Neuronal stem cell (in vitro differentiated cells): ENCODE results near the gene TMEM171.

Source experiments
- DNase-seq: peaks from one replicate; pipeline ENCODE4 v3.0.0-alpha.2; 2013; ENCODE audit warnings: low spot score
- H2AFZ ChIP-seq: one replicate; pipeline ENCODE4 v1.6.1; 2013; ENCODE audit warnings: mild to moderate bottlenecking, low read length, inconsistent platforms
- H2AK5ac ChIP-seq: 2 replicates; pipeline ENCODE4 v1.6.1; 2013; ENCODE audit warnings: low read depth, mild to moderate bottlenecking, inconsistent platforms, low read length, moderate library complexity, mixed read lengths
- H2BK120ac ChIP-seq: 2 replicates; pipeline ENCODE4 v1.6.1; 2013; ENCODE audit warnings: low read depth, mild to moderate bottlenecking, inconsistent platforms, low read length, moderate library complexity, mixed read lengths
- H2BK12ac ChIP-seq: one replicate; pipeline ENCODE4 v1.6.1; 2013; ENCODE audit warnings: low read length, inconsistent platforms
- H2BK15ac ChIP-seq: 2 replicates; pipeline ENCODE4 v1.6.1; 2013; ENCODE audit warnings: mild to moderate bottlenecking, low read length, inconsistent platforms, mixed read lengths
- H2BK5ac ChIP-seq: one replicate; pipeline ENCODE4 v1.6.1; 2013; ENCODE audit warnings: inconsistent platforms, mild to moderate bottlenecking, low read length, moderate library complexity
- H3K14ac ChIP-seq: one replicate; pipeline ENCODE4 v1.6.1; 2013; ENCODE audit warnings: low read length, inconsistent platforms
- H3K18ac ChIP-seq: 2 replicates; pipeline ENCODE4 v1.6.1; 2013; ENCODE audit warnings: low read length, inconsistent platforms
- H3K23ac ChIP-seq: 2 replicates; pipeline ENCODE4 v1.6.1; 2013; ENCODE audit warnings: low read depth, mild to moderate bottlenecking, mixed read lengths, low read length, inconsistent platforms; ENCODE audit not compliant: poor library complexity
- H3K27ac ChIP-seq: replicated peaks from 3 replicates; pipeline ENCODE4 v1.5.1; 2013; ENCODE audit warnings: low read length, inconsistent platforms
- H3K27me3 ChIP-seq, 3 experiments: 2 replicates each; pipeline ENCODE4 v1.6.1; 2013; ENCODE audit warnings: low read length in 3 of 3, mild to moderate bottlenecking in 2 of 3, inconsistent platforms in 1 of 3, low read depth in 1 of 3, mixed read lengths in 1 of 3, moderate library complexity in 1 of 3; ENCODE audit not compliant: control insufficient read depth in 3 of 3, insufficient read depth in 3 of 3
- H3K36me3 ChIP-seq, 2 donors: replicated peaks in 1 of 2; 2 replicates each; pipeline ENCODE4 v1.6.1; 2013; ENCODE audit warnings: low read length in 2 of 2; ENCODE audit not compliant: control insufficient read depth in 2 of 2, insufficient read depth in 2 of 2
- H3K4ac ChIP-seq: 2 replicates; pipeline ENCODE4 v1.6.1; 2013; ENCODE audit warnings: inconsistent platforms, mild to moderate bottlenecking, low read length, moderate library complexity
- H3K4me1 ChIP-seq, 2 donors: 1 replicate in 1 of 2; 2 replicates in 1 of 2; pipeline ENCODE4 v1.6.1; 2013; ENCODE audit warnings: low read length in 2 of 2, low read depth in 1 of 2; ENCODE audit not compliant: control insufficient read depth in 2 of 2, insufficient read depth in 1 of 2
- H3K4me2 ChIP-seq: one replicate; pipeline ENCODE4 v1.6.1; 2013; ENCODE audit warnings: mild to moderate bottlenecking, low read length, inconsistent platforms; ENCODE audit not compliant: insufficient read depth, poor library complexity, severe bottlenecking
- H3K4me3 ChIP-seq, 2 donors: 2 replicates each; pipeline ENCODE4 v1.5.1; 2013; ENCODE audit warnings: low read length in 2 of 2, mild to moderate bottlenecking in 2 of 2, inconsistent platforms in 1 of 2, moderate library complexity in 1 of 2
- H3K79me1 ChIP-seq: one replicate; pipeline ENCODE4 v1.6.1; 2013; ENCODE audit warnings: low read depth, mild to moderate bottlenecking, inconsistent platforms, low read length, moderate library complexity
- H3K9ac ChIP-seq: one replicate; pipeline ENCODE4 v1.6.1; 2013; ENCODE audit warnings: mild to moderate bottlenecking, low read depth, low read length, inconsistent platforms; ENCODE audit not compliant: poor library complexity
- H3K9me3 ChIP-seq, 2 donors: replicated peaks in 1 of 2; 2 replicates each; pipeline versions ENCODE3 to v1.6.1; 2013; ENCODE audit warnings: low read length in 2 of 2, mild to moderate bottlenecking in 2 of 2, inconsistent platforms in 1 of 2, low read depth in 1 of 2, mixed read lengths in 1 of 2, moderate library complexity in 1 of 2; ENCODE audit not compliant: control insufficient read depth in 2 of 2, insufficient read depth in 1 of 2
- H4K8ac ChIP-seq: one replicate; pipeline ENCODE4 v1.6.1; 2013; ENCODE audit warnings: low read depth, mild to moderate bottlenecking, inconsistent platforms, low read length, moderate library complexity
- H4K91ac ChIP-seq: one replicate; pipeline ENCODE4 v1.6.1; 2013; ENCODE audit warnings: low read length, low read depth, mild to moderate bottlenecking, inconsistent platforms; ENCODE audit not compliant: poor library complexity
- WGBS, 2 donors: extraction: QIAGEN DNeasy Blood & Tissue Kit; methylation state at CpG; one replicate each; pipeline ENCODE4 v1.1.7; 2013; ENCODE audit warnings: missing lambda C conversion rate in 2 of 2, mixed read lengths in 1 of 2; ENCODE audit not compliant: insufficient read length in 2 of 2, insufficient replicate concordance in 1 of 2; ENCODE audit errors: extremely low coverage in 2 of 2; 5-methylcytosine and 5-hydroxymethylcytosine counted together

The TMEM171 gene

DNA sequence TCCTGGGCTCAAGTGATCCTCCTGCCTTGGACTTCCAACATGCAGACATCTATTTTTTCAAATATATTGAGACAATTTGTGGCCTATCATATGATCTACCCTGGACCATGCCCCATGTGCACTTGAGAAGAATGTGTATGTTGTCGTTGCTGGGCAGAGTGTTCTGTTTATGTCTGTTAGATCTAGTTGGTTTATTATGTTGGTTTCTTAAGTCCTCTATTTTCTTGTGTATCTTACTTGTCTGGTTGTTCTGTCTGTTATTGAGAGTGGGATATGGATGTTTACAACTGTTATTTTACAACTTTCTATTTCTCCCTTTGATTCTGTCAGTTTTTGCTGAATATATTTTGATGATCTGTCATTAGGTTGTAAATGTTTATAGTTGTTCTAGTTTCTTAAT is 10.2 kb upstream of the TMEM171 start:
- Histone ChIP-seq H4K91ac (no peak overlapping the region), H3K4me3 (no peak overlapping the region), H4K8ac (no peak overlapping the region), H2BK120ac (no peak overlapping the region), H3K9ac (no peak overlapping the region), H2BK5ac (no peak overlapping the region), H3K27me3 (peaks cover 0 to 36% (median 0%) of the 10 kb centered on the region in 3 experiments), H3K4ac (no peak overlapping the region), H3K14ac (no peak overlapping the region), H3K27ac (no peak overlapping the region), H3K79me1 (no peaks in the 10 kb centered on the region), H3K9me3 (no peaks in the 10 kb centered on the region), H3K23ac (no peak overlapping the region), H3K4me2 (no peak overlapping the region), H3K4me1 (no peaks in the 10 kb centered on the region), H2BK12ac (no peak overlapping the region), H2AK5ac (no peak overlapping the region), H2AFZ (no peak overlapping the region), H3K36me3 (no peaks in the 10 kb centered on the region), H3K18ac (no peak overlapping the region), H2BK15ac (no peak overlapping the region)
- no peak for DNase-seq
- no CpG with 5 or more reads among the region's 1 CpG for WGBS, 2 donors

DNA sequence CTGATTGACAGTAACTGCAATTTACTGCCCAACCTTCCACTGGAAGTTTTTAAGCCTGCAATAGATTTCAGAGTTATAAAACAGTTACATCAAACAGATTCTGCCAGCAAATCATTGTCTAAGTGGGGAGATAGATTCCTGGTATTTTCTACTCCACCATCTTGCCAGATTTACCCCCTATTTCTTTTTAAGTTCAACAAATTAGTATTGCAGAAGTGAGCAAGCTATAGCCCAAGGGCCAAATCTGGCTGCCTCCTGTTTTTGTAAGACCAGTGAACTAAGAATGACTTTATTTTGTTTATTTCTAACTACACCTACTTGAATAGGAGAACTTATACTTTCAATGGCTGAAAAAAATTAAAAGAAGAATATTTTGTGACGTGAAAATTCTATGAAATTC is 8.8 kb upstream of the TMEM171 start:
- no peak overlapping the region for H2BK120ac ChIP-seq
- H4K8ac ChIP-seq, result no peak overlapping the region
- H3K36me3 ChIP-seq, result no peaks in the 10 kb centered on the region
- H3K4me2 ChIP-seq, result no peak overlapping the region
- no peak overlapping the region for H3K4ac ChIP-seq
- DNase-seq, result no peak
- H2BK12ac ChIP-seq, result no peak overlapping the region
- no peak overlapping the region for H2BK15ac ChIP-seq
- H3K23ac ChIP-seq, result no peak overlapping the region
- H3K27ac ChIP-seq, result no peak overlapping the region
- H2AK5ac ChIP-seq, result no peak overlapping the region
- H3K4me3 ChIP-seq, result no peak overlapping the region
- no peak overlapping the region for H2BK5ac ChIP-seq
- no peak overlapping the region for H2AFZ ChIP-seq
- H3K9me3 ChIP-seq, result no peaks in the 10 kb centered on the region
- no peak overlapping the region for H3K9ac ChIP-seq
- H3K4me1 ChIP-seq, result no peaks in the 10 kb centered on the region
- H3K27me3 ChIP-seq, result peaks cover 0 to 50% (median 0%) of the 10 kb centered on the region in 3 experiments
- no peak overlapping the region for H3K18ac ChIP-seq
- H3K14ac ChIP-seq, result no peak overlapping the region
- WGBS, 2 donors, result no CpG with 5 or more reads among the region's 1 CpG
- H3K79me1 ChIP-seq, result no peaks in the 10 kb centered on the region
- H4K91ac ChIP-seq, result no peak overlapping the region

DNA sequence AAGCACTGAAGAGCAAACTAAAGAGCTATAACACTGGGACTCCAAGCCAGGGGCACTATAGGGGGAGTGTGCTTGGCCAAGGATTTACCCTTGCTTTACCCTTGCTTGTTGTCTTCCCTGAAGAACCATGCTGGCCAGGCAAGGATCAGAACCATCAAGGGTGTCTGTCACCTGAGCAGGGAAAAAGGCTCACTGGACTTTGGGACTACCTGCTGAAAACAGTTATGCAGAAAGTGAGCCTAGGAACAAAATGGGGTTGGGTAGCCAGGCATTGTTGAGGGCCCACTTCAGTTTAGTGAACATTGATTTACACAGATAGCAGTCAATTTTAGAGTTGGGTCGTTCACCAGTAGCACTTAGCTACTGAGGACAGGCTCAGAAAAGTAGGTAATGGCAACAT is 8.0 kb upstream of the TMEM171 start:
- no peak overlapping the region for H2AK5ac ChIP-seq
- H3K9me3 ChIP-seq, result peaks cover 0 to 2% of the 10 kb centered on the region in 2 donors

DNA sequence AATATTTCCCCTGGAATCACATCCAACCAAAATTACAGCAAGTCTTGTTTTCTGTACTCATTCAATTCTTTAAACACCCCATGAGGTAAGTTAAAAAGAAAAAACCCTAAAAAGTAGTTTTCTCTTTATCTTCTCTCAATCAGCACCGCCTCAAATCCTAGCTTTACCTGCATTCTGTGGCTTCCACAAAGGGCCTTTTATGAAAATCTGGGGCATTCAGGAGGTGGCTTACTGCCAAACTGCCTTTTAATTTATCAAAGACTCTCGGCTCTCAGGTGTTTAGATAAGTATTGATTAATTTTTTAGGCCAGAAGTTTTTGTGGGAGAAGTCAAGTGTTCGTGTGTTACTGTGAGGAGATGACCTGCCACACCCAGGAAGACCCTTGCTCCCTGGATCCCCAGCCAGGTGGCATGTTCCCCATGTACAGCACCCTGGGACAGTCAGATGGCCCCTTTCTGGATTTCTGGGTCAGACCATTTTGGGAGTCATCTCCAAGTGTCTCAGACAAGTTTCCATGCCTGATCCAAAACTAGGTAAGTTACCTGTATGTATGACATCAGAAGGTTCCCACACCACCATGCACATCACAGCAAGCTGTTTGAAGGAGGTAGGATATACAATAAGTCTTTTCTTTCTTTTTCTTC is 6.2 kb upstream of the TMEM171 start:
- Histone ChIP-seq H2BK12ac (no peak overlapping the region), H3K9me3 (peaks cover 0 to 4% of the 10 kb centered on the region in 2 donors), H3K4me1 (no peaks in the 10 kb centered on the region), H3K4ac (no peak overlapping the region), H3K9ac (no peak overlapping the region), H3K79me1 (no peaks in the 10 kb centered on the region), H2BK120ac (no peak overlapping the region), H3K27me3 (peaks cover 0 to 76% (median 11%) of the 10 kb centered on the region in 3 experiments), H3K14ac (no peak overlapping the region), H4K8ac (no peak overlapping the region), H2BK5ac (no peak overlapping the region), H2AFZ (no peak overlapping the region), H2AK5ac (no peak overlapping the region), H3K27ac (no peak overlapping the region), H3K23ac (no peak overlapping the region), H2BK15ac (no peak overlapping the region), H4K91ac (no peak overlapping the region), H3K4me3 (no peak overlapping the region), H3K18ac (no peak overlapping the region), H3K4me2 (no peak overlapping the region), H3K36me3 (no peaks in the 10 kb centered on the region)
- no peak for DNase-seq
- no CpG with 5 or more reads among the region's 3 CpGs for WGBS, 2 donors

More for the DNA sequence above, 8.0 kb upstream of the TMEM171 start:
- H2AFZ ChIP-seq, result no peak overlapping the region
- peak overlapping the region; percentile 9 for H4K8ac ChIP-seq
- peak overlapping the region; percentile 3 for H3K9ac ChIP-seq
- no peak overlapping the region for H3K4me3 ChIP-seq
- WGBS, 2 donors, result no CpG with 5 or more reads among the region's 1 CpG
- no peak overlapping the region for H4K91ac ChIP-seq
- H3K14ac ChIP-seq, result no peak overlapping the region
- H2BK12ac ChIP-seq, result no peak overlapping the region
- DNase-seq, result no peak
- no peaks in the 10 kb centered on the region for H3K4me1 ChIP-seq
- H3K27me3 ChIP-seq, result peaks cover 0 to 58% (median 3%) of the 10 kb centered on the region in 3 experiments
- H3K4me2 ChIP-seq, result no peak overlapping the region
- H3K23ac ChIP-seq, result no peak overlapping the region
- H3K36me3 ChIP-seq, result no peaks in the 10 kb centered on the region
- H3K18ac ChIP-seq, result no peak overlapping the region
- no peak overlapping the region for H3K27ac ChIP-seq
- H2BK5ac ChIP-seq, result no peak overlapping the region
- no peak overlapping the region for H2BK120ac ChIP-seq
- no peak overlapping the region for H2BK15ac ChIP-seq
- H3K4ac ChIP-seq, result no peak overlapping the region
- H3K79me1 ChIP-seq, result no peaks in the 10 kb centered on the region
